Endothelial cell of umbilical vein (primary cell): ENCODE measurements around the gene RNMT. TPM values are rescaled to one million over a fixed set of nuclear protein-coding genes. Genes with fewer than 3 reads are reported as not detected.

ENCODE experiments used
- BruUV-seq: library from RNA; stranded (reverse); fragments of 400-500 nt; replicated peaks from 2 replicates; lab custom pipeline; 2021; lab: Mats Ljungman, UMichigan
- CTCF ChIA-PET: fragments of 300-600, 350-600 bp; sonication (Branson Sonifier 250); formaldehyde crosslinking; loops from one replicate; lab custom pipeline; 2021; ENCODE audit warnings: antibody characterized with exemption, inconsistent platforms; lab: Charles Lee
- POLR2A ChIA-PET: fragments of 300-600, 350-600 bp; sonication (Branson Sonifier 250); formaldehyde crosslinking; loops from one replicate; lab custom pipeline; 2021; ENCODE audit warnings: antibody characterized with exemption, inconsistent platforms; lab: Charles Lee
- DNase-seq: peaks from one replicate; pipeline ENCODE4 v3.0.0-alpha.2; 2011; ENCODE audit warnings: low read depth, low spot score
- FAIRE-seq: peaks from 2 replicates; lab custom pipeline; 2011; peaks lifted over from hg19 to GRCh38; lab: Jason Lieb, UNC
- H2AFZ ChIP-seq: 2 replicates; pipeline ENCODE4 v1.6.0; 2012; ENCODE audit warnings: low read depth, low read length, control low read depth, inconsistent platforms
- H3K27ac ChIP-seq: 2 replicates; pipeline ENCODE4 v1.5.1; 2011; ENCODE audit warnings: low read depth, mild to moderate bottlenecking, control low read depth, low read length, moderate library complexity; ENCODE audit not compliant: insufficient read depth
- H3K27me3 ChIP-seq, 2 experiments: 2 replicates each; pipeline versions ENCODE4 v1.6.0 to v1.6.1; 2011; ENCODE audit warnings: low read length in 2 of 2, mixed read lengths in 1 of 2; ENCODE audit not compliant: control insufficient read depth in 2 of 2, insufficient read depth in 2 of 2
- H3K36me3 ChIP-seq, 2 experiments: 2 replicates in 1 of 2; 3 replicates in 1 of 2; pipeline ENCODE4 v1.5.1; 2011; ENCODE audit warnings: low read length in 2 of 2, mild to moderate bottlenecking in 1 of 2, moderate library complexity in 1 of 2; ENCODE audit not compliant: control insufficient read depth in 2 of 2, insufficient read depth in 2 of 2; ENCODE audit errors: extremely low read depth in 1 of 2
- H3K4me1 ChIP-seq: 3 replicates; pipeline ENCODE4 v1.5.1; 2011; ENCODE audit warnings: mild to moderate bottlenecking, low read length; ENCODE audit not compliant: control insufficient read depth, insufficient read depth; ENCODE audit errors: extremely low read depth
- H3K4me2 ChIP-seq: 2 replicates; pipeline ENCODE4 v1.6.1; 2011; ENCODE audit warnings: low read length, control low read depth, mixed read lengths; ENCODE audit not compliant: insufficient read depth
- H3K4me3 ChIP-seq, 3 experiments: fragments of 200-600 bp in 1 of 3; sonication (generic), shearing (Covaris generic) in 1 of 3; replicated peaks in 1 of 3; 2 replicates each; pipeline ENCODE4 v1.5.1; 2011 to 2016; ENCODE audit warnings: control low read depth in 3 of 3, low read length in 3 of 3, mild to moderate bottlenecking in 2 of 3, inconsistent platforms in 1 of 3, low read depth in 1 of 3, moderate library complexity in 1 of 3; ENCODE audit not compliant: insufficient read depth in 1 of 3
- H3K79me2 ChIP-seq: 2 replicates; pipeline ENCODE4 v1.6.0; 2012; ENCODE audit warnings: low read length, inconsistent platforms; ENCODE audit not compliant: control insufficient read depth, insufficient read depth
- H3K9ac ChIP-seq: replicated peaks from 2 replicates; pipeline ENCODE3; 2011; ENCODE audit warnings: low read length, control low read depth; ENCODE audit not compliant: insufficient read depth; ENCODE audit errors: extremely low read depth
- H3K9me1 ChIP-seq: replicated peaks from 3 replicates; pipeline ENCODE4 v1.6.0; 2011; ENCODE audit warnings: mild to moderate bottlenecking, low read length; ENCODE audit not compliant: control insufficient read depth, insufficient read depth; ENCODE audit errors: extremely low read depth
- H3K9me3 ChIP-seq: replicated peaks from 2 replicates; pipeline ENCODE4 v1.5.1; 2012; ENCODE audit warnings: low read length, inconsistent platforms; ENCODE audit not compliant: control insufficient read depth, insufficient read depth
- H4K20me1 ChIP-seq: replicated peaks from 2 replicates; pipeline ENCODE3; 2011; ENCODE audit warnings: mild to moderate bottlenecking, low read length; ENCODE audit not compliant: control insufficient read depth, insufficient read depth; ENCODE audit errors: extremely low read depth
- FOS ChIP-seq: IDR thresholded peaks from 2 replicates; pipeline ENCODE4 v1.6.1; 2011; ENCODE audit warnings: mild to moderate bottlenecking, low read length, moderate library complexity, borderline replicate concordance; ENCODE audit not compliant: insufficient read depth
- GATA2 ChIP-seq: IDR thresholded peaks from 2 replicates; pipeline ENCODE4 v1.7.0; 2011; ENCODE audit warnings: low read depth, mild to moderate bottlenecking, moderate library complexity, mixed read lengths, low read length; ENCODE audit not compliant: insufficient read length, insufficient read depth
- JUN ChIP-seq: IDR thresholded peaks from 2 replicates; pipeline ENCODE4 v1.6.1; 2011; ENCODE audit warnings: borderline replicate concordance, low read depth; ENCODE audit not compliant: insufficient read length, insufficient read depth
- MYC ChIP-seq: IDR thresholded peaks from one replicate; pipeline ENCODE4 v1.6.1; 2011; ENCODE audit warnings: mild to moderate bottlenecking, low read depth, low read length
- POLR2A ChIP-seq: IDR thresholded peaks from 2 replicates; pipeline ENCODE4 v1.6.1; 2012; ENCODE audit warnings: low read depth, mild to moderate bottlenecking, control low read depth, low read length
- POLR2AphosphoS5 ChIP-seq: IDR thresholded peaks from 2 replicates; pipeline ENCODE4 v1.6.1; 2012; ENCODE audit warnings: low read depth, mild to moderate bottlenecking, control low read depth, low read length, moderate library complexity; ENCODE audit not compliant: insufficient read depth
- dilution Hi-C: fragments of 300-500 bp; cut with MboI; formaldehyde crosslinking; loops from one replicate; pipeline ENCODE4 v1.15.0; 2019; ENCODE audit warnings: low sequenced_read_pairs; ENCODE audit not compliant: extremely low pct_ligation_motif_present
- intact Hi-C: fragments of 100-400 bp; cut with micrococcal nuclease; formaldehyde crosslinking; loops from one replicate; pipeline ENCODE4 v1.10.0; 2022
- polyA plus RNA-seq, 4 experiments: library from polyadenylated mRNA; depleted of rRNA in 3 of 4; stranded (reverse) in 3 of 4; unstranded in 1 of 4; fragments of >200 nt; gene quantifications; 2 replicates each; pipeline versions ENCODE4 v1.2.1 to v1.2.3, GENCODE V29; 2011 to 2012; ENCODE audit warnings: missing spikeins in 1 of 4
- total RNA-seq: library from RNA; stranded (reverse); gene quantifications from 2 replicates; pipeline ENCODE4 v1.2.3, GENCODE V29; 2021
- TF ChIP-seq, protein P1 (sequence below): IDR thresholded peaks from 2 replicates; pipeline ENCODE4 v1.6.1; 2011; ENCODE audit not compliant: insufficient read depth, insufficient read length

Gene RNMT
- total and polyA plus RNA-seq, 2 donors (not counting 3 experiments of a cell fraction or from before 2014, with no cell fraction given) = 9.8 to 29.5 TPM

DNA sequence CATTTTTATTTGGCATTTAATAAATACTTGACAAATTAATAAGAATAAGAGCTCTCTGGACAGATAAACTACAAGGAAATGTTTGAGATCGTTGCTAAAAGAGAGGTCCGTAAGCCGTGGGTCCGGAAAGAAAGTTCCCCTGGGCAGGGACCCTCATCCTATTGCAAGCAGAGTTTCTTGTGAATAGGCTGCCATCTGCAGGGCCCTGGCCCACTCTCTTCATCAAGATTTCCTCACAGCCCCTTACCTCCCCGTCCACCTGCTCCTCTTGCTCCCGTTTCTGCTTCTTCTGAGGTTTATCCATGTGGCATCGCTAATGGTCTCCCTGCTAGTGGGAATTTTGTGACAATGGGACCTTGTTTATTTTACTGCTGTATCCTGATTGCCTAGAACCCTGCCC lies 67.3 kb downstream of the RNMT start:
- Histone ChIP-seq H3K27me3 (peaks cover 0 to 8% of the 10 kb centered on the region in 2 experiments), H2AFZ (no peak overlapping the region), H4K20me1 (no peaks in the 10 kb centered on the region), H3K9ac (no peak overlapping the region), H3K9me3 (no peaks in the 10 kb centered on the region), H3K27ac (no peak overlapping the region), H3K4me1 (peaks cover 20% of the 10 kb centered on the region), H3K4me3 (no peak overlapping the region), H3K79me2 (no peaks in the 10 kb centered on the region), H3K4me2 (no peak overlapping the region), H3K36me3 (no peaks in the 10 kb centered on the region), H3K9me1 (no peaks in the 10 kb centered on the region)
- no TSS peak for BruUV-seq
- TF ChIP-seq MYC (no peak), GATA2 (no peak), POLR2A (no peak)
- intact Hi-C loops (no loop called here), dilution Hi-C loops (no loop called here)
- CTCF ChIA-PET = interaction anchor here (0.7 kb wide), 1 partner anchor 19 kb away, joined by 5 read pairs; no protein-coding TSS in a partner anchor
- FAIRE-seq (no peak), DNase-seq (no peak)
- POLR2A ChIA-PET = no interaction called here

- FAIRE-seq (peak; percentile 49), DNase-seq (no peak)
- Histone ChIP-seq H3K9me1 (no peaks in the 10 kb centered on the region), H3K36me3 (no peaks in the 10 kb centered on the region), H3K27ac (peak overlapping the region; percentile 75), H3K27me3 (peaks cover 0 to 5% of the 10 kb centered on the region in 2 experiments), H4K20me1 (no peaks in the 10 kb centered on the region), H3K4me3 (no peak overlapping the region), H3K79me2 (no peaks in the 10 kb centered on the region), H3K9me3 (no peaks in the 10 kb centered on the region), H2AFZ (no peak overlapping the region), H3K9ac (peak overlapping the region; percentile 36), H3K4me1 (peaks cover 24% of the 10 kb centered on the region), H3K4me2 (peak overlapping the region; percentile 65)
- no peak for TF ChIP-seq POLR2A
- TF ChIP-seq GATA2 = no peak
- TF ChIP-seq JUN = no peak
- TF ChIP-seq, protein P1, sequence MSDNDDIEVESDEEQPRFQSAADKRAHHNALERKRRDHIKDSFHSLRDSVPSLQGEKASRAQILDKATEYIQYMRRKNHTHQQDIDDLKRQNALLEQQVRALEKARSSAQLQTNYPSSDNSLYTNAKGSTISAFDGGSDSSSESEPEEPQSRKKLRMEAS = no peak
- TF ChIP-seq POLR2AphosphoS5 = no peak
- no peak for TF ChIP-seq FOS
- POLR2A ChIA-PET = no interaction called here
- intact Hi-C loops (loop anchor here (2.0 to 5.0 kb wide), 2 partner anchors 139 to 296 kb away; no protein-coding TSS in a partner anchor), dilution Hi-C loops (no loop called here)
- no TSS peak for BruUV-seq
- CTCF ChIA-PET = interaction anchor here (0.9 to 2.6 kb wide), 7 partner anchors 12 to 637 kb away, joined by 3 to 14 read pairs (median 4); partner anchors contain the start of gene MC5R
Observed at GRCh38 chr18:13796515-13796914, 70.0 kb downstream of the RNMT start.
